Activated T-cell treated with anti-CD3 and anti-CD28 coated beads, Interleukin-2, amount 50 U/mL, for 4 hours (primary cell): ENCODE results near the gene ZDHHC11B. TPM values are rescaled to one million over a fixed set of nuclear protein-coding genes. Genes with fewer than 3 reads are reported as not detected.
"Not testable (repeated sequence)": the region's sequence is repeated elsewhere in the genome, so short reads cannot be mapped to it uniquely, and the experiment has no call there.

Experiments
- ATAC-seq, 2 donors: fragments of 200-7000 bp; cut with Tn5 transposase; one replicate each; pipeline ENCODE4 v1.10.0; 2021
- DNase-seq: peaks from one replicate; pipeline ENCODE4 v3.0.0-alpha.2; 2020
- H3K27me3 Mint-ChIP-seq: one replicate; pipeline ENCODE4 v1.8.0; 2021; ENCODE audit warnings: low read depth, mixed read lengths
- H3K36me3 Mint-ChIP-seq: one replicate; pipeline ENCODE4 v1.8.0; 2022; ENCODE audit warnings: mixed read lengths; ENCODE audit not compliant: insufficient read depth
- H3K4me1 Mint-ChIP-seq: one replicate; pipeline ENCODE4 v1.8.0; 2021; ENCODE audit warnings: low read depth, mixed read lengths
- H3K4me3 Mint-ChIP-seq: one replicate; pipeline ENCODE4 v1.8.0; 2021; ENCODE audit warnings: mild to moderate bottlenecking, moderate library complexity, mixed read lengths
- H3K9me3 Mint-ChIP-seq: one replicate; pipeline ENCODE4 v1.8.0; 2021; ENCODE audit warnings: mixed read lengths
- total RNA-seq, 3 donors: library from RNA; stranded (reverse); gene quantifications; one replicate each; pipeline ENCODE4 v1.2.1, GENCODE V29; 2021

Gene ZDHHC11B
- total RNA-seq: under 1 TPM; 0.21 to 0.66 (median 0.30) TPM

- H3K4me3 Mint-ChIP-seq: peak within 1 kb of the TSS; percentile 76
- H3K9me3 Mint-ChIP-seq, H3K27me3 Mint-ChIP-seq, H3K36me3 Mint-ChIP-seq, H3K4me1 Mint-ChIP-seq: not testable (repeated sequence)
- peak; percentile 83 to 86 for ATAC-seq
- peak; percentile 94 for DNase-seq
Observed at GRCh38 chr5:784428-785177, at the start of gene ZDHHC11B. Gene ZDHHC11B (minus strand): TSS chr5:784729. CDS start chr5:766919, 17,810 bp downstream.

- not testable (repeated sequence) for H3K4me1 Mint-ChIP-seq, DNase-seq, H3K4me3 Mint-ChIP-seq, H3K9me3 Mint-ChIP-seq, H3K27me3 Mint-ChIP-seq, ATAC-seq, H3K36me3 Mint-ChIP-seq
Observed at GRCh38 chr5:834013-834412, 49.5 kb upstream of the ZDHHC11B start.

GRCh38 chr5:828194-828593 is 43.7 kb upstream of the ZDHHC11B start:
- ATAC-seq, H3K36me3 Mint-ChIP-seq, H3K9me3 Mint-ChIP-seq, H3K27me3 Mint-ChIP-seq, DNase-seq, H3K4me3 Mint-ChIP-seq, H3K4me1 Mint-ChIP-seq: not testable (repeated sequence)

GRCh38 chr5:825544-825943 is 41.0 kb upstream of the ZDHHC11B start:
- not testable (repeated sequence) for H3K9me3 Mint-ChIP-seq

GRCh38 chr5:821504-821903 is 37.0 kb upstream of the ZDHHC11B start:
- H3K27me3 Mint-ChIP-seq: peaks cover 14% of the 10 kb centered on the region
- H3K9me3 Mint-ChIP-seq: no peaks in the 10 kb centered on the region
- H3K4me1 Mint-ChIP-seq: no peaks in the 10 kb centered on the region
- H3K4me3 Mint-ChIP-seq: no peak overlapping the region
- peaks cover 8% of the 10 kb centered on the region for H3K36me3 Mint-ChIP-seq
- ATAC-seq: no peak
- DNase-seq: no peak

More at GRCh38 chr5:825544-825943, 41.0 kb upstream of the ZDHHC11B start:
- DNase-seq, H3K4me1 Mint-ChIP-seq, ATAC-seq, H3K4me3 Mint-ChIP-seq, H3K27me3 Mint-ChIP-seq, H3K36me3 Mint-ChIP-seq: not testable (repeated sequence)

- ATAC-seq: no peak
- DNase-seq: no peak
- Mint-ChIP-seq H3K4me1 (no peaks in the 10 kb centered on the region), H3K9me3 (peaks cover 6% of the 10 kb centered on the region), H3K36me3 (peaks cover 9% of the 10 kb centered on the region), H3K27me3 (peaks cover 19% of the 10 kb centered on the region), H3K4me3 (no peak overlapping the region)
Observed at GRCh38 chr5:820245-820644, 35.7 kb upstream of the ZDHHC11B start.

GRCh38 chr5:819078-819477 is 34.5 kb upstream of the ZDHHC11B start:
- no peak for DNase-seq
- ATAC-seq: no peak
- H3K4me1 Mint-ChIP-seq: no peaks in the 10 kb centered on the region
- H3K36me3 Mint-ChIP-seq: peaks cover 9% of the 10 kb centered on the region
- peaks cover 15% of the 10 kb centered on the region for H3K27me3 Mint-ChIP-seq
- H3K4me3 Mint-ChIP-seq: no peak overlapping the region
- H3K9me3 Mint-ChIP-seq: peaks cover 6% of the 10 kb centered on the region

GRCh38 chr5:816176-816575 is 31.6 kb upstream of the ZDHHC11B start:
- no peak for ATAC-seq
- DNase-seq: no peak
- H3K36me3 Mint-ChIP-seq: peaks cover 2% of the 10 kb centered on the region
- H3K4me1 Mint-ChIP-seq: no peaks in the 10 kb centered on the region
- H3K27me3 Mint-ChIP-seq: peaks cover 10% of the 10 kb centered on the region
- H3K4me3 Mint-ChIP-seq: no peak overlapping the region
- peaks cover 6% of the 10 kb centered on the region for H3K9me3 Mint-ChIP-seq

GRCh38 chr5:815449-815848 is 30.9 kb upstream of the ZDHHC11B start:
- Mint-ChIP-seq H3K4me3 (no peak overlapping the region), H3K9me3 (peaks cover 6% of the 10 kb centered on the region)
- no peak for DNase-seq

GRCh38 chr5:813575-813974 is 29.0 kb upstream of the ZDHHC11B start:
- H3K4me3 Mint-ChIP-seq, DNase-seq, H3K9me3 Mint-ChIP-seq, ATAC-seq, H3K4me1 Mint-ChIP-seq, H3K36me3 Mint-ChIP-seq: not testable (repeated sequence)
- peaks cover 16% of the 10 kb centered on the region for H3K27me3 Mint-ChIP-seq

More at GRCh38 chr5:815449-815848, 30.9 kb upstream of the ZDHHC11B start:
- peaks cover 2% of the 10 kb centered on the region for H3K36me3 Mint-ChIP-seq
- peaks cover 10% of the 10 kb centered on the region for H3K27me3 Mint-ChIP-seq
- ATAC-seq: no peak
- no peaks in the 10 kb centered on the region for H3K4me1 Mint-ChIP-seq

GRCh38 chr5:811384-811783 is 26.9 kb upstream of the ZDHHC11B start:
- H3K9me3 Mint-ChIP-seq, H3K36me3 Mint-ChIP-seq, ATAC-seq, DNase-seq, H3K4me3 Mint-ChIP-seq, H3K4me1 Mint-ChIP-seq: not testable (repeated sequence)
- peaks cover 14% of the 10 kb centered on the region for H3K27me3 Mint-ChIP-seq

- not testable (repeated sequence) for H3K4me1 Mint-ChIP-seq, DNase-seq, H3K4me3 Mint-ChIP-seq, H3K36me3 Mint-ChIP-seq, ATAC-seq
- H3K27me3 Mint-ChIP-seq: peaks cover 15% of the 10 kb centered on the region
- peaks cover 23% of the 10 kb centered on the region for H3K9me3 Mint-ChIP-seq
Observed at GRCh38 chr5:807719-808514, 23.4 kb upstream of the ZDHHC11B start.

- Mint-ChIP-seq H3K27me3 (peaks cover 23% of the 10 kb centered on the region), H3K4me1 (no peaks in the 10 kb centered on the region), H3K36me3 (peaks cover 3% of the 10 kb centered on the region), H3K9me3 (peaks cover 26% of the 10 kb centered on the region), H3K4me3 (no peak overlapping the region)
- no peak for ATAC-seq
- no peak for DNase-seq
Observed at GRCh38 chr5:801472-801871, 16.9 kb upstream of the ZDHHC11B start.

- peaks cover 26% of the 10 kb centered on the region for H3K9me3 Mint-ChIP-seq
- peaks cover 22% of the 10 kb centered on the region for H3K27me3 Mint-ChIP-seq
- not testable (repeated sequence) for H3K4me1 Mint-ChIP-seq, H3K4me3 Mint-ChIP-seq, DNase-seq, ATAC-seq, H3K36me3 Mint-ChIP-seq
Observed at GRCh38 chr5:801055-801454, 16.5 kb upstream of the ZDHHC11B start.
